ENCODE measurements around the gene SNU13.
"Not testable (repeated sequence)": the region's sequence is repeated elsewhere in the genome, so short reads cannot be mapped to it uniquely, and the experiment has no call there.

Gene SNU13

GRCh38 chr22:41674846-41675340, 13.8 kb downstream of the SNU13 start:
- H3K27me3 ChIP-seq (ENCODE audit: control insufficient read depth, insufficient read depth, low read length) = no peaks in the 10 kb centered on the region
- H3K4me1 ChIP-seq (ENCODE audit: control insufficient read depth, low read depth, low read length) = no peaks in the 10 kb centered on the region
- no peak overlapping the region for H3K4me3 ChIP-seq (ENCODE audit: low read length)
- no peak overlapping the region for H3K9ac ChIP-seq (ENCODE audit: low read length)
- H3K9me3 ChIP-seq (ENCODE audit: control insufficient read depth, low read depth, low read length) = no peaks in the 10 kb centered on the region
- H3K36me3 ChIP-seq (ENCODE audit: control insufficient read depth, low read depth, low read length) = peaks cover 40% of the 10 kb centered on the region
- no peak overlapping the region for H3K27ac ChIP-seq (ENCODE audit: low read length)

GRCh38 chr22:41672780-41673509, 15.7 kb downstream of the SNU13 start:
- Histone ChIP-seq H3K4me3 (ENCODE audit: low read length) (no peak overlapping the region), H3K27me3 (ENCODE audit: control insufficient read depth, insufficient read depth, low read length) (no peaks in the 10 kb centered on the region), H3K36me3 (ENCODE audit: control insufficient read depth, low read depth, low read length) (peaks cover 26% of the 10 kb centered on the region), H3K4me1 (ENCODE audit: control insufficient read depth, low read depth, low read length) (no peaks in the 10 kb centered on the region), H3K9ac (ENCODE audit: low read length) (no peak overlapping the region), H3K27ac (ENCODE audit: low read length) (no peak overlapping the region), H3K9me3 (ENCODE audit: control insufficient read depth, low read depth, low read length) (no peaks in the 10 kb centered on the region)

- H3K9me3 ChIP-seq (ENCODE audit: control insufficient read depth, low read depth, low read length); H3K27me3 ChIP-seq (ENCODE audit: control insufficient read depth, insufficient read depth, low read length); H3K9ac ChIP-seq (ENCODE audit: low read length); H3K4me1 ChIP-seq (ENCODE audit: control insufficient read depth, low read depth, low read length); H3K4me3 ChIP-seq (ENCODE audit: low read length); H3K27ac ChIP-seq (ENCODE audit: low read length): not testable (repeated sequence)
- H3K36me3 ChIP-seq (ENCODE audit: control insufficient read depth, low read depth, low read length) = peaks cover 20% of the 10 kb centered on the region
Measured at GRCh38 chr22:41672096-41672495, 16.6 kb downstream of the SNU13 start.

- peaks cover 8% of the 10 kb centered on the region for H3K4me1 ChIP-seq (ENCODE audit: control insufficient read depth, low read depth, low read length)
- H3K36me3 ChIP-seq (ENCODE audit: control insufficient read depth, low read depth, low read length) = peaks cover 14% of the 10 kb centered on the region
- no peak overlapping the region for H3K4me3 ChIP-seq (ENCODE audit: low read length)
- H3K9ac ChIP-seq (ENCODE audit: low read length) = no peak overlapping the region
- no peak overlapping the region for H3K27ac ChIP-seq (ENCODE audit: low read length)
- no peaks in the 10 kb centered on the region for H3K27me3 ChIP-seq (ENCODE audit: control insufficient read depth, insufficient read depth, low read length)
- no peaks in the 10 kb centered on the region for H3K9me3 ChIP-seq (ENCODE audit: control insufficient read depth, low read depth, low read length)
Measured at GRCh38 chr22:41668971-41669911, 19.4 kb downstream of the SNU13 start.

GRCh38 chr22:41664951-41665350, 23.7 kb downstream of the SNU13 start:
- Histone ChIP-seq H3K4me1 (ENCODE audit: control insufficient read depth, low read depth, low read length) (peaks cover 8% of the 10 kb centered on the region), H3K4me3 (ENCODE audit: low read length) (no peak overlapping the region), H3K9me3 (ENCODE audit: control insufficient read depth, low read depth, low read length) (no peaks in the 10 kb centered on the region), H3K27me3 (ENCODE audit: control insufficient read depth, insufficient read depth, low read length) (no peaks in the 10 kb centered on the region), H3K36me3 (ENCODE audit: control insufficient read depth, low read depth, low read length) (peaks cover 49% of the 10 kb centered on the region), H3K9ac (ENCODE audit: low read length) (no peak overlapping the region), H3K27ac (ENCODE audit: low read length) (no peak overlapping the region)

GRCh38 chr22:41664490-41664889, 24.2 kb downstream of the SNU13 start:
- H3K9me3 ChIP-seq (ENCODE audit: control insufficient read depth, low read depth, low read length) = no peaks in the 10 kb centered on the region
- H3K36me3 ChIP-seq (ENCODE audit: control insufficient read depth, low read depth, low read length) = peaks cover 53% of the 10 kb centered on the region
- H3K27me3 ChIP-seq (ENCODE audit: control insufficient read depth, insufficient read depth, low read length) = no peaks in the 10 kb centered on the region
- peaks cover 8% of the 10 kb centered on the region for H3K4me1 ChIP-seq (ENCODE audit: control insufficient read depth, low read depth, low read length)
- no peak overlapping the region for H3K9ac ChIP-seq (ENCODE audit: low read length)
- H3K4me3 ChIP-seq (ENCODE audit: low read length) = no peak overlapping the region
- H3K27ac ChIP-seq (ENCODE audit: low read length) = no peak overlapping the region

GRCh38 chr22:41663594-41663993, 25.1 kb downstream of the SNU13 start:
- H3K4me1 ChIP-seq (ENCODE audit: control insufficient read depth, low read depth, low read length); H3K9me3 ChIP-seq (ENCODE audit: control insufficient read depth, low read depth, low read length); H3K4me3 ChIP-seq (ENCODE audit: low read length); H3K27me3 ChIP-seq (ENCODE audit: control insufficient read depth, insufficient read depth, low read length); H3K27ac ChIP-seq (ENCODE audit: low read length); H3K9ac ChIP-seq (ENCODE audit: low read length): not testable (repeated sequence)
- H3K36me3 ChIP-seq (ENCODE audit: control insufficient read depth, low read depth, low read length) = peaks cover 62% of the 10 kb centered on the region

- no peaks in the 10 kb centered on the region for H3K9me3 ChIP-seq (ENCODE audit: control insufficient read depth, low read depth, low read length)
- H3K9ac ChIP-seq (ENCODE audit: low read length) = no peak overlapping the region
- no peak overlapping the region for H3K4me3 ChIP-seq (ENCODE audit: low read length)
- no peak overlapping the region for H3K27ac ChIP-seq (ENCODE audit: low read length)
- H3K4me1 ChIP-seq (ENCODE audit: control insufficient read depth, low read depth, low read length) = no peaks in the 10 kb centered on the region
- H3K36me3 ChIP-seq (ENCODE audit: control insufficient read depth, low read depth, low read length) = peaks cover 80% of the 10 kb centered on the region
- H3K27me3 ChIP-seq (ENCODE audit: control insufficient read depth, insufficient read depth, low read length) = no peaks in the 10 kb centered on the region
Measured at GRCh38 chr22:41661713-41662112, 27.0 kb downstream of the SNU13 start.

GRCh38 chr22:41661088-41661487, 27.6 kb downstream of the SNU13 start:
- Histone ChIP-seq H3K27me3 (ENCODE audit: control insufficient read depth, insufficient read depth, low read length) (no peaks in the 10 kb centered on the region), H3K4me1 (ENCODE audit: control insufficient read depth, low read depth, low read length) (no peaks in the 10 kb centered on the region), H3K27ac (ENCODE audit: low read length) (no peak overlapping the region), H3K9ac (ENCODE audit: low read length) (no peak overlapping the region), H3K36me3 (ENCODE audit: control insufficient read depth, low read depth, low read length) (peaks cover 83% of the 10 kb centered on the region), H3K4me3 (ENCODE audit: low read length) (no peak overlapping the region), H3K9me3 (ENCODE audit: control insufficient read depth, low read depth, low read length) (no peaks in the 10 kb centered on the region)

- H3K9ac ChIP-seq (ENCODE audit: low read length) = no peak overlapping the region
Measured at GRCh38 chr22:41660416-41660815, 28.3 kb downstream of the SNU13 start.

GRCh38 chr22:41659941-41660340, 28.7 kb downstream of the SNU13 start:
- peaks cover 89% of the 10 kb centered on the region for H3K36me3 ChIP-seq (ENCODE audit: control insufficient read depth, low read depth, low read length)
- H3K4me3 ChIP-seq (ENCODE audit: low read length) = no peak overlapping the region
- H3K4me1 ChIP-seq (ENCODE audit: control insufficient read depth, low read depth, low read length) = no peaks in the 10 kb centered on the region
- H3K9ac ChIP-seq (ENCODE audit: low read length) = no peak overlapping the region
- no peak overlapping the region for H3K27ac ChIP-seq (ENCODE audit: low read length)
- no peaks in the 10 kb centered on the region for H3K9me3 ChIP-seq (ENCODE audit: control insufficient read depth, low read depth, low read length)
- H3K27me3 ChIP-seq (ENCODE audit: control insufficient read depth, insufficient read depth, low read length) = no peaks in the 10 kb centered on the region

More at GRCh38 chr22:41660416-41660815, 28.3 kb downstream of the SNU13 start:
- H3K27me3 ChIP-seq (ENCODE audit: control insufficient read depth, insufficient read depth, low read length) = no peaks in the 10 kb centered on the region
- no peaks in the 10 kb centered on the region for H3K9me3 ChIP-seq (ENCODE audit: control insufficient read depth, low read depth, low read length)
- H3K4me3 ChIP-seq (ENCODE audit: low read length) = no peak overlapping the region
- H3K4me1 ChIP-seq (ENCODE audit: control insufficient read depth, low read depth, low read length) = no peaks in the 10 kb centered on the region
- no peak overlapping the region for H3K27ac ChIP-seq (ENCODE audit: low read length)
- peaks cover 89% of the 10 kb centered on the region for H3K36me3 ChIP-seq (ENCODE audit: control insufficient read depth, low read depth, low read length)
